T-helper 1 cell treated with Interleukin-12 subunit alpha and Interleukin-12 subunit beta and Interleukin-4 antibody, amounts not matched to agents 30 μg/mL and 1 μg/mL, for 36 hours (primary cell): ENCODE data around the gene PCDHA4.
"Not testable (repeated sequence)": the region's sequence is repeated elsewhere in the genome, so short reads cannot be mapped to it uniquely, and the experiment has no call there.

Source experiments
- H3K27ac Mint-ChIP-seq: one replicate; pipeline ENCODE4 v1.8.0; 2021; ENCODE audit warnings: mild to moderate bottlenecking, mixed read lengths
- H3K27me3 Mint-ChIP-seq: one replicate; pipeline ENCODE4 v1.8.0; 2021; ENCODE audit warnings: low read depth, mixed read lengths
- H3K36me3 Mint-ChIP-seq: one replicate; pipeline ENCODE4 v1.8.0; 2021; ENCODE audit warnings: low read depth, mixed read lengths
- H3K4me1 Mint-ChIP-seq: one replicate; pipeline ENCODE4 v1.8.0; 2021; ENCODE audit warnings: low read depth, mixed read lengths
- H3K4me3 Mint-ChIP-seq: one replicate; pipeline ENCODE4 v1.8.0; 2021; ENCODE audit warnings: mild to moderate bottlenecking, moderate library complexity, mixed read lengths
- H3K9me3 Mint-ChIP-seq: one replicate; pipeline ENCODE4 v1.8.0; 2021; ENCODE audit warnings: mixed read lengths

The PCDHA4 gene

GRCh38 chr5:140801494-140801841, 5.4 kb upstream of the PCDHA4 start:
- Mint-ChIP-seq H3K9me3 (peaks cover 23% of the 10 kb centered on the region), H3K27me3 (no peaks in the 10 kb centered on the region), H3K36me3 (no peaks in the 10 kb centered on the region), H3K27ac (no peak overlapping the region), H3K4me3 (no peak overlapping the region), H3K4me1 (no peaks in the 10 kb centered on the region)

DNA sequence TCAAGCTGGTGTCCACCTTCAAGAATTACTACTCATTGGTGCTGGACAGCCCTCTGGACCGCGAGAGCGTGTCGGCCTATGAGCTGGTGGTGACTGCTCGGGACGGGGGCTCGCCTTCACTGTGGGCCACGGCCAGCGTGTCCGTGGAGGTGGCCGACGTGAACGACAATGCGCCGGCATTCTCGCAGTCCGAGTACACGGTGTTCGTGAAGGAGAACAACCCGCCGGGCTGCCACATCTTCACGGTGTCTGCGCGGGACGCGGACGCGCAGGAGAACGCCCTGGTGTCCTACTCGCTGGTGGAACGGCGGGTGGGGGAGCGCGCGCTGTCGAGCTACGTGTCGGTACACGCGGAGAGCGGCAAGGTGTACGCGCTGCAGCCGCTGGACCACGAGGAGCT, 4.5 kb upstream of the PCDHA4 start:
- H3K4me1 Mint-ChIP-seq, H3K27ac Mint-ChIP-seq, H3K36me3 Mint-ChIP-seq, H3K27me3 Mint-ChIP-seq, H3K4me3 Mint-ChIP-seq: not testable (repeated sequence)
- H3K9me3 Mint-ChIP-seq: peaks cover 25% of the 10 kb centered on the region

DNA sequence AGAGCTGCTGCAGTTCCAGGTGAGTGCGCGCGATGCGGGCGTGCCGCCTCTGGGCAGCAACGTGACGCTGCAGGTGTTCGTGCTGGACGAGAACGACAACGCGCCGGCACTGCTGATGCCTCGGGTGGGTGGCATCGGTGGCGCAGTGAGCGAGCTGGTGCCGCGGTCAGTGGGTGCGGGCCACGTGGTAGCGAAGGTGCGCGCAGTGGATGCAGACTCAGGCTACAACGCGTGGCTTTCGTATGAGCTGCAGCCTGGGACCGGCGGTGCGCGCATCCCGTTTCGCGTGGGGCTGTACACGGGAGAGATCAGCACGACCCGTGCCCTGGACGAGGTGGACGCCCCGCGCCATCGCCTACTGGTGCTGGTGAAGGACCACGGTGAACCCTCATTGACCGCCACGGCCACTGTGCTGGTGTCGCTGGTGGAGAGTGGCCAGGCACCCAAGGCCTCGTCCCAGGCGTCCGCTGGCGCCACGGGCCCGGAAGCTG, 4.0 kb upstream of the PCDHA4 start:
- Mint-ChIP-seq H3K9me3 (peaks cover 27% of the 10 kb centered on the region), H3K4me3 (no peak overlapping the region), H3K27me3 (no peaks in the 10 kb centered on the region), H3K4me1 (no peaks in the 10 kb centered on the region), H3K36me3 (no peaks in the 10 kb centered on the region), H3K27ac (no peak overlapping the region)

DNA sequence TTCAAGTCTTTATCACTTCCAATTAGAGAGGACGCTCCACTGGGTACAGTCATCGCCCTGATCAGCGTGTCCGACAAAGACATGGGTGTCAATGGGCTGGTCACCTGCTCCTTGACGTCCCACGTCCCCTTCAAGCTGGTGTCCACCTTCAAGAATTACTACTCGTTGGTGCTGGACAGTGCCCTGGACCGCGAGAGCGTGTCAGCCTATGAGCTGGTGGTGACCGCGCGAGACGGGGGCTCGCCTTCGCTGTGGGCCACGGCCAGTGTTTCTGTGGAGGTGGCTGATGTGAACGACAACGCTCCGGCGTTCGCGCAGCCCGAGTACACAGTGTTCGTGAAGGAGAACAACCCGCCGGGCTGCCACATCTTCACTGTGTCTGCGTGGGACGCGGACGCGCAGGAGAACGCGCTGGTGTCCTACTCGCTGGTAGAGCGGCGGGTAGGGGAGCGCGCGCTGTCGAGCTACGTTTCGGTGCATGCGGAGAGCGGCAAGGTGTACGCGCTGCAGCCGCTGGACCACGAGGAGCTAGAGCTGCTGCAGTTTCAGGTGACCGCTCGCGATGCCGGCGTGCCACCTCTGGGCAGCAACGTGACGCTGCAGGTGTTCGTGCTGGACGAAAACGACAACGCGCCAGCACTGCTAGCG, 1.5 kb downstream of the PCDHA4 start:
- H3K27ac Mint-ChIP-seq, H3K4me3 Mint-ChIP-seq, H3K36me3 Mint-ChIP-seq, H3K27me3 Mint-ChIP-seq, H3K4me1 Mint-ChIP-seq: not testable (repeated sequence)
- H3K9me3 Mint-ChIP-seq: peaks cover 41% of the 10 kb centered on the region

DNA sequence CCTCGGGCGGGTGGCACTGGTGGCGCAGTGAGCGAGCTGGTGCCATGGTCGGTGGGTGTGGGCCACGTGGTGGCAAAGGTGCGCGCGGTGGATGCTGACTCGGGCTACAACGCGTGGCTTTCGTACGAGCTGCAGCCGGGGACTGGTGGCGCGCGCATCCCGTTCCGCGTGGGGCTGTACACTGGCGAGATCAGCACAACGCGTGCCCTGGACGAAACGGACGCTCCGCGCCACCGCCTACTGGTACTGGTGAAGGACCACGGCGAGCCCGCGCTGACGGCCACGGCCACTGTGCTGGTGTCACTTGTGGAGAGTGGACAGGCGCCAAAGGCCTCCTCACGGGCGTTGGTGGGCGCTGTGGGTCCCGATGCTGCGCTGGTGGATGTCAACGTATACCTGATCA, 2.0 kb downstream of the PCDHA4 start:
- no peak overlapping the region for H3K4me3 Mint-ChIP-seq
- H3K36me3 Mint-ChIP-seq: peaks cover 1% of the 10 kb centered on the region
- no peak overlapping the region for H3K27ac Mint-ChIP-seq
- H3K4me1 Mint-ChIP-seq: no peaks in the 10 kb centered on the region
- H3K9me3 Mint-ChIP-seq: peaks cover 40% of the 10 kb centered on the region
- H3K27me3 Mint-ChIP-seq: no peaks in the 10 kb centered on the region

DNA sequence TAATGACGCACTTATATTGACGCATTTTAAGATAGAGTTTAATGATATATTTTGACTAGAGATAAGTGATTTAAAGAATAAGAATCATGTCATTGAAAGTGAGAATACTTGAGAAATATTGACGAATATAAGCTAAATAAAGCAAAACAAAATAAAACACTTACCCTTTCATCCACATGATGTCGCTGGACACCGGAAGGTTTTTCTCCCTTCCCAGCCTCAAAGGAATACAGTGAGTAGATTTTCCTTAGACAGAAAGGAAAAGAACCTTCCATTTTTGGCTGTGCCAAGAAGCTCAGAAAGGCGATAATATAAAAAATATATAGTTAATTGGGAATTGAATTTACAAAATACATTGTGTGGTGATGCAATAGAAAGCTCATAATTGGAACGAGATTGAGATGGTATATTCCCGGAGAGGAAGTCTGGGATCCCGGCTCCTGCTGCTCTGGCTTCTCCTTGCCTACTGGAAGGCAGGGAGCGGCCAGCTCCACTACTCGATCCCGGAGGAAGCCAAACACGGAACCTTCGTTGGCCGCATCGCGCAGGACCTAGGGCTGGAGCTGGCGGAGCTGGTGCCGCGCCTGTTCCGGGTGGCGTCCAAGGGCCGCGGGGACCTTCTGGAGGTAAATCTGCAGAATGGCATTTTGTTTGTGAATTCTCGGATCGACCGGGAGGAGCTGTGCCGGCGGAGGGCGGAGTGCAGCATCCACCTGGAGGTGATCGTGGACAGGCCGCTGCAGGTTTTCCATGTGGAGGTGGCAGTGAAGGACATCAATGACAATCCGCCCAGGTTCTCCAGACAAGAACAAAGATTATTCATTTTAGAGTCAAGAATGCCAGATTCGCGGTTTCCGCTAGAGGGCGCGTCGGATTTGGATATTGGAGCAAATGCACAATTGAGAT, 14.8 kb downstream of the PCDHA4 start, which contains the start of gene PCDHA5:
Gene PCDHA5, plus strand, starts transcription at position 239 of the 906 bp plus-strand sequence.
- H3K4me1 Mint-ChIP-seq: no peaks in the 10 kb centered on the region
- no peaks in the 10 kb centered on the region for H3K36me3 Mint-ChIP-seq

GRCh38 chr5:140822281-140822629, 15.4 kb downstream of the PCDHA4 start:
- Mint-ChIP-seq H3K27ac (no peak overlapping the region), H3K4me3 (no peak overlapping the region), H3K9me3 (peaks cover 28% of the 10 kb centered on the region), H3K4me1 (no peaks in the 10 kb centered on the region), H3K36me3 (no peaks in the 10 kb centered on the region), H3K27me3 (no peaks in the 10 kb centered on the region)

More for the DNA sequence above, 14.8 kb downstream of the PCDHA4 start, which contains the start of gene PCDHA5:
- Mint-ChIP-seq H3K4me3 (no peak within 1 kb of the TSS), H3K27ac (no peak within 1 kb of the TSS), H3K27me3 (no peaks in the 10 kb centered on the region), H3K9me3 (peaks cover 23% of the 10 kb centered on the region)

DNA sequence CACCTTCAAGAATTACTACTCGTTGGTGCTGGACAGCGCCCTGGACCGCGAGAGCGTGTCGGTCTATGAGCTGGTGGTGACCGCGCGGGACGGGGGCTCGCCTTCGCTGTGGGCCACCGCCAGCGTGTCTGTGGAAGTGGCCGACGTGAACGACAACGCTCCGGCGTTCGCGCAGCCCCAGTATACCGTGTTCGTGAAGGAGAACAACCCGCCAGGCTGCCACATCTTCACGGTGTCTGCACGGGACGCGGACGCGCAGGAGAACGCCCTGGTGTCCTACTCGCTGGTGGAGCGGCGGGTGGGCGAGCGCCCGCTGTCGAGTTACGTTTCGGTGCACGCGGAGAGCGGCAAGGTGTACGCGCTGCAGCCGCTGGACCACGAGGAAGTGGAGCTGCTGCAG, 16.1 kb downstream of the PCDHA4 start:
- not testable (repeated sequence) for H3K4me1 Mint-ChIP-seq, H3K36me3 Mint-ChIP-seq, H3K4me3 Mint-ChIP-seq, H3K27ac Mint-ChIP-seq, H3K27me3 Mint-ChIP-seq
- peaks cover 27% of the 10 kb centered on the region for H3K9me3 Mint-ChIP-seq

- no peaks in the 10 kb centered on the region for H3K27me3 Mint-ChIP-seq
- H3K9me3 Mint-ChIP-seq: peaks cover 27% of the 10 kb centered on the region
- no peak overlapping the region for H3K27ac Mint-ChIP-seq
- peaks cover under 1% of the 10 kb centered on the region for H3K36me3 Mint-ChIP-seq
- no peaks in the 10 kb centered on the region for H3K4me1 Mint-ChIP-seq
- H3K4me3 Mint-ChIP-seq: no peak overlapping the region
Observed at GRCh38 chr5:140823475-140823874, 16.6 kb downstream of the PCDHA4 start.

DNA sequence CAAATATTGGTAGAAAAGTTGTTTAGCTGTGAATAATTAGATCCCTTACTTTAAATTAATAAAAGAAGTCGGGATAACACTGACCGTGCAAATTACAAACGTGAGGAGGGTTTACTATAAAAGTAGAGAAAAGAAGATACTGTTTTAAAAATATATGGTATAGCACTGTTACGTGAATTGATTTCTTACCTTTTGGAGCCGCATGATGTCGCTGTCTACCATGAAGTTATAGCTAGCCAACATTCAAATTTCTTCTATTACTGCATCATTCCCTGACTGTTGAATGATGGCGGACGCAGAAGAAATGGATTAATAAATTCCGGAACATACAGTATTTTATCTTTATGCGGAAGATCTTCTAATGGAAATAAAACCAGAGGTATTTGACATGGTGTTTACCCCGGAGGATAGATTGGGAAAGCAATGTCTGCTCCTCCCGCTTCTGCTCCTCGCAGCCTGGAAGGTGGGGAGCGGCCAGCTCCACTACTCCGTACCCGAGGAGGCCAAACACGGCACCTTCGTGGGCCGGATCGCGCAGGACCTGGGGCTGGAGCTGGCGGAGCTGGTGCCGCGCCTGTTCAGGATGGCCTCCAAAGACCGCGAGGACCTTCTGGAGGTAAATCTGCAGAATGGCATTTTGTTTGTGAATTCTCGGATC, 21.0 kb downstream of the PCDHA4 start, which contains the start of gene PCDHA6:
Gene PCDHA6, plus strand, starts transcription at position 257 of the 658 bp plus-strand sequence. Its CDS starts 132 bp downstream, at position 389.
- no peaks in the 10 kb centered on the region for H3K4me1 Mint-ChIP-seq
- peak within 1 kb of the TSS; percentile 36 for H3K27ac Mint-ChIP-seq

GRCh38 chr5:140828362-140828737, 21.5 kb downstream of the PCDHA4 start:
- peaks cover 3% of the 10 kb centered on the region for H3K36me3 Mint-ChIP-seq
- H3K27me3 Mint-ChIP-seq: no peaks in the 10 kb centered on the region
- peaks cover 39% of the 10 kb centered on the region for H3K9me3 Mint-ChIP-seq
- H3K4me1 Mint-ChIP-seq: no peaks in the 10 kb centered on the region
- H3K4me3 Mint-ChIP-seq: no peak overlapping the region
- H3K27ac Mint-ChIP-seq: peak overlapping the region; percentile 36

More for the DNA sequence above, 21.0 kb downstream of the PCDHA4 start, which contains the start of gene PCDHA6:
- Mint-ChIP-seq H3K36me3 (peaks cover 3% of the 10 kb centered on the region), H3K4me3 (no peak within 1 kb of the TSS), H3K27me3 (no peaks in the 10 kb centered on the region), H3K9me3 (peaks cover 36% of the 10 kb centered on the region)

DNA sequence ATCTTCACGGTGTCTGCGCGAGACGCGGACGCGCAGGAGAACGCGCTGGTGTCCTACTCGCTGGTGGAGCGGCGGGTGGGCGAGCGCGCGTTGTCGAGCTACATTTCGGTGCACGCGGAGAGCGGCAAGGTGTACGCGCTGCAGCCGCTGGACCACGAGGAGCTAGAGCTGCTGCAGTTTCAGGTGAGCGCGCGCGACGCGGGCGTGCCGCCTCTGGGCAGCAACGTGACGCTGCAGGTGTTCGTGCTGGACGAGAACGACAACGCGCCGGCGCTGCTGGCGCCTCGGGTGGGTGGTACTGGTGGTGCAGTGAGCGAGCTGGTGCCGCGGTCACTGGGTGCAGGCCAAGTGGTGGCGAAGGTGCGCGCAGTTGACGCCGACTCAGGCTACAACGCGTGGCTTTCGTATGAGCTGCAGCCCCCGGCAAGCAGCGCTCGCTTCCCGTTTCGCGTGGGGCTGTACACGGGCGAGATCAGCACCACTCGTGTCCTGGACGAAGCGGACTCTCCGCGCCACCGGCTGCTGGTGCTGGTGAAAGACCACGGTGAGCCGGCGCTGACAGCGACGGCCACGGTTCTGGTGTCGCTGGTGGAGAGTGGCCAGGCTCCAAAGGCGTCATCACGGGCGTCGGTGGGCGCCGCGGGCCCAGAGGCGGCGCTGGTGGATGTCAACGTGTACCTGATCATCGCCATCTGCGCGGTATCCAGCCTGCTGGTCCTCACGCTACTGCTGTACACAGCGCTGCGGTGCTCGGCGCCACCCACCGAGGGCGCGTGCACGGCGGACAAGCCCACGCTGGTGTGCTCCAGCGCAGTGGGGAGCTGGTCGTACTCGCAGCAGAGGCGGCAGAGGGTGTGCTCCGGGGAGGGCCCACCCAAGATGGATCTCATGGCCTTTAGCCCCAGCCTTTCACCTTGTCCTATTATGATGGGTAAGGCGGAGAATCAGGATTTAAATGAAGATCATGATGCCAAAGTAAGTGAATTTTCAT, 22.9 kb downstream of the PCDHA4 start:
- H3K4me1 Mint-ChIP-seq, H3K27ac Mint-ChIP-seq, H3K27me3 Mint-ChIP-seq, H3K36me3 Mint-ChIP-seq, H3K4me3 Mint-ChIP-seq: not testable (repeated sequence)
- H3K9me3 Mint-ChIP-seq: peaks cover 47% of the 10 kb centered on the region

DNA sequence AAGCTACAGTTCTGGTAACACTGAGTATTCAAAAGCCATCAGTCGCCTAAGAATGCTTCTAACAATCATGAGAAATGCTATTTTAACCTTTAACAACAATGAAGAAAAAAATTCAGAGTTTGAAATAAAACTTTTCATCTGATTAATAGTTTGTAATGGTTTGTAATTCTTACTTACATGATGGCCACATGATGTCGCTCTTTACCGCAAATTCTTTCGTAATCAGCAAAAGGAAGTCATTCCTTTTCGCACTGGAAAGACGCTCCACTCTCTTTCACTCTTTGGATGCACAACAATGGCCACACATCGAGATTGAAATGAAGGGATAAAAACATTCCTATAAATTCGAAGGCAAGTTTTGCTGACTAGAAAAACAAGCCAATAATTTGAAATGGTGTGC, 27.1 kb downstream of the PCDHA4 start, which contains the start of gene PCDHA7:
Gene PCDHA7, plus strand, starts transcription at position 277 of the 400 bp plus-strand sequence. Its CDS starts 115 bp downstream, at position 392.
- no peak within 1 kb of the TSS for H3K4me3 Mint-ChIP-seq
- H3K4me1 Mint-ChIP-seq: no peaks in the 10 kb centered on the region
- H3K27ac Mint-ChIP-seq: no peak within 1 kb of the TSS
- no peaks in the 10 kb centered on the region for H3K36me3 Mint-ChIP-seq
- peaks cover 29% of the 10 kb centered on the region for H3K9me3 Mint-ChIP-seq
- H3K27me3 Mint-ChIP-seq: no peaks in the 10 kb centered on the region
